Fibroblast of the aortic adventitia (primary cell): ENCODE data around the gene CCNY. TPM values are rescaled to one million over a fixed set of nuclear protein-coding genes. Genes with fewer than 3 reads are reported as not detected.

Source experiments
- DNase-seq: peaks from one replicate; pipeline ENCODE4 v3.0.0-alpha.2; 2010; ENCODE audit warnings: low read depth
- H3K4me3 ChIP-seq: 2 replicates; pipeline ENCODE4 v1.5.1; 2011; ENCODE audit warnings: low read depth, mild to moderate bottlenecking, control low read depth, low read length, moderate library complexity
- CTCF ChIP-seq: IDR thresholded peaks from 2 replicates; pipeline ENCODE4 v1.5.1; 2011; ENCODE audit warnings: mild to moderate bottlenecking, low read length, control low read depth, inconsistent platforms; ENCODE audit not compliant: insufficient read depth
- total RNA-seq: library from RNA; depleted of rRNA; stranded (reverse); fragments of >200 nt; gene quantifications from 2 replicates; pipeline ENCODE4 v1.2.3, GENCODE V29; 2012; ENCODE audit warnings: low replicate concordance

Gene CCNY
- total RNA-seq, 1 donor = 55.4 TPM

GRCh38 chr10:35388197-35388596, 51.9 kb downstream of the CCNY start:
- DNase-seq = no peak
- no peak overlapping the region for H3K4me3 ChIP-seq
- no peak for TF ChIP-seq CTCF

- TF ChIP-seq CTCF = no peak
- DNase-seq = no peak
- H3K4me3 ChIP-seq = no peak overlapping the region
These were observed 52.4 kb downstream of the CCNY start for GRCh38 chr10:35388682-35389081.

- no peak for DNase-seq
- no peak overlapping the region for H3K4me3 ChIP-seq
- TF ChIP-seq CTCF = no peak
These were observed 54.0 kb downstream of the CCNY start for GRCh38 chr10:35390161-35390840.

GRCh38 chr10:35390843-35391152, 54.5 kb downstream of the CCNY start:
- H3K4me3 ChIP-seq = no peak overlapping the region
- no peak for DNase-seq
- TF ChIP-seq CTCF = no peak

GRCh38 chr10:35391153-35391953, 55.0 kb downstream of the CCNY start:
- H3K4me3 ChIP-seq = no peak overlapping the region
- no peak for DNase-seq
- no peak for TF ChIP-seq CTCF

GRCh38 chr10:35391954-35392262, 55.6 kb downstream of the CCNY start:
- H3K4me3 ChIP-seq = no peak overlapping the region
- no peak for TF ChIP-seq CTCF
- no peak for DNase-seq
